Karpas-422 (cell line): ENCODE measurements around the gene LIPM. TPM values are rescaled to one million over a fixed set of nuclear protein-coding genes. Genes with fewer than 3 reads are reported as not detected.
"Not testable (repeated sequence)": the region's sequence is repeated elsewhere in the genome, so short reads cannot be mapped to it uniquely, and the experiment has no call there.

Experiments
- DNase-seq: peaks from one replicate; pipeline ENCODE4 v3.0.0-alpha.2; 2015
- H2AFZ ChIP-seq: fragments of 200-600 bp; sonication (generic); 2 replicates; pipeline ENCODE4 v1.6.1; 2014; ENCODE audit warnings: antibody characterized with exemption, low read length, mixed read lengths
- H3K27ac ChIP-seq: fragments of 200-600 bp; sonication (generic); 2 replicates; pipeline ENCODE4 v1.5.1; 2014; ENCODE audit warnings: mild to moderate bottlenecking, low read length, moderate library complexity
- H3K27me3 ChIP-seq: fragments of 200-600 bp; sonication (generic); 2 replicates; pipeline ENCODE4 v1.6.1; 2014; ENCODE audit warnings: low read length, mixed read lengths
- H3K36me3 ChIP-seq: fragments of 200-600 bp; sonication (generic); 2 replicates; pipeline ENCODE4 v1.6.1; 2014; ENCODE audit warnings: low read length, mixed read lengths; ENCODE audit not compliant: insufficient read depth
- H3K4me1 ChIP-seq: fragments of 200-600 bp; sonication (generic); 2 replicates; pipeline ENCODE4 v1.6.1; 2014; ENCODE audit warnings: mild to moderate bottlenecking, low read length, mixed read lengths
- H3K4me2 ChIP-seq: fragments of 200-600 bp; sonication (generic); 2 replicates; pipeline ENCODE4 v1.6.1; 2014; ENCODE audit warnings: low read length, low read depth, mild to moderate bottlenecking; ENCODE audit not compliant: poor library complexity, severe bottlenecking
- H3K4me3 ChIP-seq: fragments of 200-600 bp; sonication (generic); 2 replicates; pipeline ENCODE4 v1.5.1; 2014; ENCODE audit warnings: mild to moderate bottlenecking, antibody characterized with exemption, low read length, mixed read lengths
- H3K79me2 ChIP-seq: fragments of 200-600 bp; sonication (generic); 2 replicates; pipeline ENCODE4 v1.6.1; 2014; ENCODE audit warnings: mild to moderate bottlenecking, low read length, mixed read lengths
- H3K9ac ChIP-seq: fragments of 200-600 bp; sonication (generic); 2 replicates; pipeline ENCODE4 v1.6.0; 2014; ENCODE audit warnings: low read length
- H3K9me2 ChIP-seq: fragments of 200-600 bp; sonication (generic), shearing (Covaris generic); replicated peaks from 2 replicates; pipeline ENCODE4 v1.6.0; 2014; ENCODE audit warnings: mild to moderate bottlenecking, low read length, moderate library complexity; ENCODE audit not compliant: insufficient read depth
- H3K9me3 ChIP-seq: fragments of 300-700, 200-600 bp; sonication (generic); 2 replicates; pipeline ENCODE4 v1.6.1; 2014; ENCODE audit warnings: low read length, mixed read lengths
- H4K20me1 ChIP-seq: fragments of 200-600 bp; sonication (generic); 2 replicates; pipeline ENCODE4 v1.6.1; 2014; ENCODE audit warnings: mild to moderate bottlenecking, antibody characterized with exemption, low read length, low read depth; ENCODE audit not compliant: insufficient read depth
- total RNA-seq: library from RNA; depleted of rRNA; stranded (reverse); fragments of >200 nt; shearing (Covaris generic); gene quantifications from 2 replicates; pipeline ENCODE4 v1.2.3, GENCODE V29; 2014; ENCODE audit warnings: low replicate concordance

The LIPM gene
- total RNA-seq, 1 experiment from 2014 or later: not detected

DNA sequence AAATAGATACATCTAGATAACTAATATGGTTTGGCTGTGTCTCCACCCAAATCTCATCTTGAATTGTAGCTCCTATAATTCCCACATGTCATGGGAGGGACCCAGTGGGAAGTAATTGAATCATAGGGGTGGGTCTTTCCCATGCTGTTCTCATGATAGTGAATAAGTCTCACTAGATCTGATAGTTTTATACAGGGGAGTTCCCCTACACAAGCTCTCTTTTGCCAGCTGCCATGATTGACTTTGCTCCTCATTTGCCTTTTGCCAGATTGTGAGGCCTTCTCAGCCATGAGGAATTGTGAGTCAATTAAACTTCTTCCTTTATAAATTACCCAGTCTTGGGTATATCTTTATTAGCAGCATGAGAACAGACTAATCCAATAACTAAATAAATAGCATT lies 35.1 kb downstream of the LIPM start:
- not testable (repeated sequence) for H3K4me2 ChIP-seq, DNase-seq, H3K9me2 ChIP-seq, H3K4me1 ChIP-seq, H3K27ac ChIP-seq, H3K9ac ChIP-seq, H3K27me3 ChIP-seq, H3K4me3 ChIP-seq, H4K20me1 ChIP-seq, H3K79me2 ChIP-seq, H2AFZ ChIP-seq, H3K9me3 ChIP-seq, H3K36me3 ChIP-seq

DNA sequence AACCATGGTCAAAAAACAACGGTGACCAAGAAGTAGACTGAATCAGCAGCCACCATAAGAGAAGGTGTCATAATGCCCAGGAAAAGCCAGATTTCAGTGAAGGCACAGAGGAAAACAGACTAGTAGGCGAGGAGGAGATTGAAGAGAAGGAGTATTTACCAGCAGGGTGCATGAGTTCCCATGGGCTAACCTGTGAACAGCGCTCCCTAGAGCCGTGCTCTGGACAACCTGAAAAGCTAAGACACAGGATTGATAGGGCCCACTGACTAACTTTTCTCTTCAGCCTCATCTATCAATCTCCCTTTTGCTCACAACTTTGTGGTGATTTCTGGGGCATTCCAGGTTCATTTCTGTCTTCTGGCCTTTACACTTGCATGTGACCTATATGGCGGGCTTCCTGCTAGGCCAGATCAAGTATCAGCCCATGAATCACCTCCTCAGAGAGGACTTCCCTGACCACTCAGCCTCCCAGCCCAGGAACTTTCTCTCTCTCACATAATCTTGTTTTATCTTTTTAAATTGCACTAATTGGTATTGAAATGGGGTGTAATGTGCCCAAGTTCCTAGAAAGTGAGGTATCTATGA lies 36.3 kb downstream of the LIPM start:
- H3K27ac ChIP-seq: no peak overlapping the region
- DNase-seq: no peak
- no peaks in the 10 kb centered on the region for H3K9me2 ChIP-seq
- no peaks in the 10 kb centered on the region for H3K9me3 ChIP-seq
- H3K4me2 ChIP-seq: no peak overlapping the region
- H3K79me2 ChIP-seq: no peaks in the 10 kb centered on the region
- peaks cover 4% of the 10 kb centered on the region for H3K4me1 ChIP-seq
- H4K20me1 ChIP-seq: no peaks in the 10 kb centered on the region
- no peaks in the 10 kb centered on the region for H3K36me3 ChIP-seq
- no peak overlapping the region for H3K9ac ChIP-seq
- no peaks in the 10 kb centered on the region for H3K27me3 ChIP-seq
- H2AFZ ChIP-seq: no peak overlapping the region
- no peak overlapping the region for H3K4me3 ChIP-seq

DNA sequence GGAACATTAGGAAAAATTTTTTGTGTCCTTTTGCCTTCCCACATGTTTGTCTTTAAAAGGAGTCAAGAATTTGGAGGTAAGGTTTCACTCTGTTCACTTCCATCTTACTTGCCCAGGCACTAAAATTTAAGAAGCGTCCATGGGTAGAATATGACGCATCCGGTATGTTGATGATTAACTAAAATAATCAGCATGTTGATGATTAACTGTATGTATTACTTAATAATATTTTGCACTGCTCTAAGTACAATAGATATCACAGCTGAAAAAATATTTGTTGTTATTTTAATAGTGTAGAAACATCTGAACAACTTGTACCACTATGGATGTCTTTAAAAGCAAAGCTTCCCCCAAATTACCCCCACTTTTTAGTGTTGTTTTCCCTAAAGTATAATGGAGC lies 37.6 kb downstream of the LIPM start:
- Histone ChIP-seq H3K9ac (no peak overlapping the region), H3K79me2 (no peaks in the 10 kb centered on the region), H3K27ac (no peak overlapping the region), H3K4me1 (peaks cover 3% of the 10 kb centered on the region), H3K9me2 (no peaks in the 10 kb centered on the region), H2AFZ (no peak overlapping the region), H3K36me3 (no peaks in the 10 kb centered on the region), H3K9me3 (no peaks in the 10 kb centered on the region), H3K4me3 (no peak overlapping the region), H4K20me1 (no peaks in the 10 kb centered on the region), H3K4me2 (no peak overlapping the region), H3K27me3 (no peaks in the 10 kb centered on the region)
- no peak for DNase-seq

DNA sequence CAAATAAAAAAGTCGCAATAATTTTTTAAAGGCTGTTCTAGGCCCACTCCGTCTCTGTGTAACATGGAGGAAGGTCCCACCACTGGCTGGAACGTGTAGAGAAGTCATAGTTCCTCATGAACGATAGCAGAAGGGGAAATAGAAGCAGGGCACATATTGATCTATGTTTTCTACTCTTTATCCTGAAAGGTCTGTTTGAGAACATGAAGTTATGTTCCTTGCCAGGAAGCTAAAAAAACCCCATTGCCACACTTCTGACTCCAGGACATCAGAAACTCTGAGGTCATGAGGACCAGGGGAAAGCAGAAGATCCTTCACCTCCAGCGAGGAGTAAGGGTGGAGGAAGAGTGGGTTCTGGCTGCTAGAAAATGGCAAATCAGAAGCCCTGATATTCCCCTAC lies 38.4 kb downstream of the LIPM start:
- H4K20me1 ChIP-seq: no peaks in the 10 kb centered on the region
- no peaks in the 10 kb centered on the region for H3K27me3 ChIP-seq
- no peak overlapping the region for H3K4me2 ChIP-seq
- H3K9ac ChIP-seq: no peak overlapping the region
- H2AFZ ChIP-seq: no peak overlapping the region
- no peaks in the 10 kb centered on the region for H3K9me2 ChIP-seq
- DNase-seq: no peak
- H3K4me3 ChIP-seq: no peak overlapping the region
- no peaks in the 10 kb centered on the region for H3K36me3 ChIP-seq
- H3K4me1 ChIP-seq: no peaks in the 10 kb centered on the region; the same call in 1 of the 2 replicates
- H3K79me2 ChIP-seq: no peaks in the 10 kb centered on the region
- no peak overlapping the region for H3K27ac ChIP-seq
- H3K9me3 ChIP-seq: no peaks in the 10 kb centered on the region

DNA sequence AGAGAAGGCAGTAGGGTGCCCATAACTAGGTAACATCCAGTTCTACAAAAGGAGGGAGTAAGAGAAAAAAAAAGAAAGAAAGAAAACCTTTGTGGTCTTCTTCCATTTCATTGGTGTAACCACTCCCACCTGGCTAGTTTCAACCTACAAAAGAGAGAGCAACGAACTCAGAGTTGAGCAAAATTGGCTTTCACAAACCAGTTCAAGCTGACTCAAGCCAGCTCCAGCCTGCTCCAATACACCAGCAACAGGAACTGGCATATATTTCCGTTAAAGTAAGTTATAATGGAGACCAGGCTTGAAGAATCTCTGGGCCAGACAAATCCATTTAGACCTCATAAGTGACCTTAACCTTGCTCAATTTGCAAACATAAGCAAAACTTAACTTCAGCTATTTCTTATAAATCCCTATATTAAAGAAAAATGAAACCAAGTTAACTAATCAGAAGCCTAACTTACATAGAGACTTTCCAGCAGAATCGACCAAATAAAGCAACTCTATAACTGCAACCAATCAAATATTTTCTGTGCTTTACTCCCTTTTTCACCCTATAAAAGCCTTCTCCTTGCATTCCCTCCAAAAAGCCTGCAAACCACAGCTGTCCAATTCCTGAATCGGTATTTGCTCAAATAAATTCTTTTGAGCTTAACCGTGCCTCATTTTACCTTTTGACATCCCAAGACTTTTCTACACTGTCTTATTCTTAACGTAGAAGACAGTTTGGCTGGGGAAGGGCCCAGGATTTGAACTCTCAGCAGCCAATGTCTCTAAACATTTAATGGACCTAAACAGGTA lies 39.0 kb downstream of the LIPM start:
- Histone ChIP-seq H3K36me3 (no peaks in the 10 kb centered on the region), H3K4me1 (no peaks in the 10 kb centered on the region), H3K9me3 (no peaks in the 10 kb centered on the region), H3K9ac (no peak overlapping the region), H3K79me2 (no peaks in the 10 kb centered on the region), H3K4me3 (no peak overlapping the region), H4K20me1 (no peaks in the 10 kb centered on the region), H3K27ac (no peak overlapping the region), H3K27me3 (no peaks in the 10 kb centered on the region), H3K4me2 (no peak overlapping the region), H3K9me2 (no peaks in the 10 kb centered on the region), H2AFZ (no peak overlapping the region)
- no peak for DNase-seq

DNA sequence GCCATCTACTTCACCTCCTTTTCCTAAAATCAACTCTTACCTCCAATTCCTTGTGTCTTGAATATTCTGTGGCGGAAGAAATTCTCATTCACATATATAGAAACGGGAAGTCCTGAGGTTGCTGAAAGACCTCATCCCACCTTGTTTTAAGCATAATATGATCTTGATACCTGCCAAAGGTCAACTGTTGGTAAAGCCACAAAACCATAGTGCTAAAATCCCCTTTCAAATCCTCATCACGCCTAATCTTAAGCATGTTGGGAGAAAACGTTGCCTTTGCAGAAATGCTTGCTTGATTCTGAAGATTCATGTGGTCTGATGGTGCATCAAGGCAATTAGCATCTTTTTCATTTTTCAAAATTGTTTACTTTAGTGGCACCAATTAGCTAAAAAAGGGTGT lies 40.6 kb downstream of the LIPM start:
- H2AFZ ChIP-seq: no peak overlapping the region
- H3K36me3 ChIP-seq: no peaks in the 10 kb centered on the region
- DNase-seq: no peak
- no peaks in the 10 kb centered on the region for H4K20me1 ChIP-seq
- H3K9ac ChIP-seq: no peak overlapping the region
- no peaks in the 10 kb centered on the region for H3K9me2 ChIP-seq
- H3K9me3 ChIP-seq: no peaks in the 10 kb centered on the region
- no peak overlapping the region for H3K4me3 ChIP-seq
- H3K4me2 ChIP-seq: no peak overlapping the region
- H3K27ac ChIP-seq: no peak overlapping the region
- H3K27me3 ChIP-seq: no peaks in the 10 kb centered on the region
- no peaks in the 10 kb centered on the region for H3K4me1 ChIP-seq
- H3K79me2 ChIP-seq: no peaks in the 10 kb centered on the region

DNA sequence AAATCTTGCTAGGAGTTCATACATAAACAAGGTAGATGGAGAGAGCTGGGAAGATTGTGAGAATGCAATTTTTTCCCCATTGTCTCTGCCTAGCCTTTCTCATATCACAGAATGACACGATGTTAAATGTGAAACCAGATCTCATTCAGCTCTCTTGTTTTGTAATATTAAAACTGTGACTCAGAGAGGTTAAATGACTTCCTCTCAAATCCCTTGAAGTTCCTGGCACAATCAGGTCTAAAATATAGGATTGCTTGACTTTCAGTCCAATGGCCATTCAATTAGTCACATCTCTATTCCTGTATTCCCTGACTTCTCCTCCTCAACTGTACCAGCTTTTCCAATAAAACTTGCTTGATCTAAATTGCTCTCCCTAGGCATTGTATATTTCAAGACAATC lies 46.0 kb downstream of the LIPM start:
- H3K27ac ChIP-seq: no peak overlapping the region
- H3K4me1 ChIP-seq: no peaks in the 10 kb centered on the region
- no peaks in the 10 kb centered on the region for H3K79me2 ChIP-seq
- no peak for DNase-seq
- no peaks in the 10 kb centered on the region for H4K20me1 ChIP-seq
- H3K4me3 ChIP-seq: no peak overlapping the region
- no peaks in the 10 kb centered on the region for H3K36me3 ChIP-seq
- no peaks in the 10 kb centered on the region for H3K9me2 ChIP-seq
- H3K9me3 ChIP-seq: no peaks in the 10 kb centered on the region
- H3K9ac ChIP-seq: no peak overlapping the region
- H2AFZ ChIP-seq: no peak overlapping the region
- H3K4me2 ChIP-seq: no peak overlapping the region
- no peaks in the 10 kb centered on the region for H3K27me3 ChIP-seq

DNA sequence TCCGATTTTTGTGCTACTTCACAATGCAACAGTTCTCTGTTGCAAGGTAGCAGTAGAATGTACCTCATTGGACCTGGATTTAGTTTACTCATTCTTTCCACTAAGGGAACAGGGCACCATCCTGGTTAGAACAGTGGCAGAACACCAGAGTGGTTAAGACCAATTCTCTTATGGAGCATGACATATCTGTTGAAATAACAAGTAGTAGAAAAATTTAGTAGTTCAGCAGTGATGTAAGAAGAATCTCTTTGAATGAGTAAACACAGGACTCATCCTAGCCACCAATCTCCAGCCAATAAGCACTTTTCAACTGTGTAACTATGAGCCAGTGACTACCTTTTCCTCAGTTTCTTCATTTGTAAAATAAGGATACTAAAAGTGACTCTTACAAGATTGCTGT lies 46.7 kb downstream of the LIPM start:
- no peak overlapping the region for H2AFZ ChIP-seq
- no peaks in the 10 kb centered on the region for H3K9me2 ChIP-seq
- no peaks in the 10 kb centered on the region for H3K36me3 ChIP-seq
- H3K79me2 ChIP-seq: no peaks in the 10 kb centered on the region
- no peaks in the 10 kb centered on the region for H3K9me3 ChIP-seq
- H4K20me1 ChIP-seq: no peaks in the 10 kb centered on the region
- no peak overlapping the region for H3K4me2 ChIP-seq
- no peaks in the 10 kb centered on the region for H3K4me1 ChIP-seq
- DNase-seq: no peak
- no peaks in the 10 kb centered on the region for H3K27me3 ChIP-seq
- H3K27ac ChIP-seq: no peak overlapping the region
- H3K4me3 ChIP-seq: no peak overlapping the region
- no peak overlapping the region for H3K9ac ChIP-seq
